Sigmoid colon (tissue), 7 donors: Measurements from ENCODE around the gene CT45A8. TPM values are rescaled to one million over a fixed set of nuclear protein-coding genes. Genes with fewer than 3 reads are reported as not detected.
"Not testable (repeated sequence)": the region's sequence is repeated elsewhere in the genome, so short reads cannot be mapped to it uniquely, and the experiment has no call there.

ENCODE experiments used
- DNase-seq: peaks from one replicate; pipeline ENCODE4 v3.0.0-alpha.2; 2019
- H3K27ac ChIP-seq, 4 donors: fragments of 200-600 bp; sonication (generic); one replicate each; pipeline ENCODE4 v1.5.1; 2016 to 2019; ENCODE audit warnings: mild to moderate bottlenecking in 1 of 4
- H3K27me3 ChIP-seq, 3 donors: fragments of 200-600 bp; sonication (generic); one replicate each; pipeline ENCODE4 v1.5.1; 2019; ENCODE audit warnings: mild to moderate bottlenecking in 1 of 3
- H3K36me3 ChIP-seq, 4 donors: fragments of 200-600 bp; sonication (generic); one replicate each; pipeline ENCODE4 v1.5.1; 2016 to 2019
- H3K4me1 ChIP-seq, 4 donors: fragments of 200-600 bp; sonication (generic); one replicate each; pipeline ENCODE4 v1.5.1; 2017 to 2019
- H3K4me3 ChIP-seq, 4 donors: fragments of 200-600 bp; sonication (generic); one replicate each; pipeline ENCODE4 v1.5.1; 2017 to 2019; ENCODE audit warnings: mild to moderate bottlenecking in 2 of 4, moderate library complexity in 1 of 4
- H3K9me3 ChIP-seq, 4 donors: fragments of 200-600 bp in 3 of 4; sonication (generic) in 3 of 4; one replicate each; pipeline versions ENCODE4 v1.5.1 to v1.6.1; 2013 to 2019
- WGBS, 2 donors: extraction: QIAGEN DNeasy Blood & Tissue Kit; methylation state at CpG; one replicate each; pipeline ENCODE4 v1.1.7; 2013; 5-methylcytosine and 5-hydroxymethylcytosine counted together
- intact Hi-C: fragments of 100-400 bp; cut with DNase I; formaldehyde crosslinking; loops from one replicate; pipeline ENCODE4 v1.15.1; 2023
- polyA plus RNA-seq, 3 donors: library from polyadenylated mRNA; stranded (reverse); fragments of 200-250 nt; gene quantifications; one replicate each; pipeline ENCODE4 v1.2.3, GENCODE V29; 2013
- total RNA-seq, 4 donors: library from RNA; depleted of rRNA; stranded (reverse); fragments of >200 nt; gene quantifications; one replicate each; pipeline ENCODE4 v1.1.0, GENCODE V29; 2016
- donor health status: healthy with polysubstance abuse.
- donor health status: Bipolar disorder and iron deficiency.
- donor health status: healthy.

CT45A8 gene
- total and polyA plus RNA-seq, 7 donors: not detected

DNA sequence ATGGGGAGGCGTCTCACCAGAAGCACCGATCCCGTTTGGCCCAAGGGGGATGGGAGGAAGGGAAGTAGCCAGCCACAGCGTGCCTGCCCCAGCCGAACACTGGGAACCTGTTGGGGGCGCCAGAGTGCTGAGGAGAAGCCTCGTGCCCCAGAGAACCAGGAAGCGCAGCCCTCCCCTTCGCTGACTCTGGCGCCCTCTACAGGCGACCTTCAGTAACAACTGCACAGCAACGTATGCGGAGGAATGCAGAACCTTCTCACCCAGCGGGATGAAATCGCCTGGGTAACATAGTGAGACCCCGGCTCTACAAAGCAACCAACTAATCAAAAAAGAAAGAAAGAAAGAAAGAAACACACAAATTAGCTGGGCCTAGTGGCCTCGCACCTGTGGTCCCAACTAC, 34.4 kb downstream of the CT45A8 start, which contains the start of gene CT45A2:
TSS of gene CT45A2 (minus strand) at position 101 of the 400 bp plus-strand sequence. CDS start 3,747 bp downstream, outside the sequence.
- no CpG with 5 or more reads among the region's 17 CpGs for WGBS, 2 donors
- DNase-seq, intact Hi-C loops: not testable (repeated sequence)

GRCh38 chrX:135802687-135803086, 51.7 kb downstream of the CT45A8 start, which contains the start of gene CT45A6:
CT45A6 (minus strand) TSS chrX:135802787; CDS start chrX:135798993, 3,794 bp downstream.
- H3K9me3 ChIP-seq, H3K36me3 ChIP-seq, DNase-seq, H3K27ac ChIP-seq, H3K4me3 ChIP-seq, H3K27me3 ChIP-seq, intact Hi-C loops, H3K4me1 ChIP-seq: not testable (repeated sequence)
- no CpG with 5 or more reads among the region's 16 CpGs for WGBS, 2 donors

More for the DNA sequence above, 34.4 kb downstream of the CT45A8 start, which contains the start of gene CT45A2:
- H3K27ac ChIP-seq, H3K4me1 ChIP-seq, H3K4me3 ChIP-seq, H3K27me3 ChIP-seq, H3K36me3 ChIP-seq, H3K9me3 ChIP-seq: not testable (repeated sequence)

Other genes with a start within 250 kb of the CT45A8 start
- gene CT45A1, start 140.9 kb downstream of the CT45A8 start, total RNA-seq: not detected
- not detected for gene CT45A1, start 140.9 kb downstream of the CT45A8 start, polyA plus RNA-seq
- not detected for gene CT45A3, start 86.3 kb downstream of the CT45A8 start, total RNA-seq
- not detected for gene CT45A3, start 86.3 kb downstream of the CT45A8 start, polyA plus RNA-seq
- not detected for gene CT45A5, start 69.0 kb downstream of the CT45A8 start, total RNA-seq
- not detected for gene CT45A5, start 69.0 kb downstream of the CT45A8 start, polyA plus RNA-seq
- not detected for gene CT45A6, start 51.8 kb downstream of the CT45A8 start, total RNA-seq
- gene CT45A6, start 51.8 kb downstream of the CT45A8 start, polyA plus RNA-seq: not detected
- gene CT45A2, start 34.5 kb downstream of the CT45A8 start, total RNA-seq: not detected
- gene CT45A2, start 34.5 kb downstream of the CT45A8 start, polyA plus RNA-seq: not detected
- gene CT45A7, start 17.3 kb downstream of the CT45A8 start, total RNA-seq: not detected
- not detected for gene CT45A7, start 17.3 kb downstream of the CT45A8 start, polyA plus RNA-seq
- gene CT45A9, start 17.3 kb upstream of the CT45A8 start, total RNA-seq: not detected
- gene CT45A9, start 17.3 kb upstream of the CT45A8 start, polyA plus RNA-seq: not detected
- not detected for gene CT45A10, start 38.9 kb upstream of the CT45A8 start, total RNA-seq
- gene CT45A10, start 38.9 kb upstream of the CT45A8 start, polyA plus RNA-seq: not detected
- not detected for gene SAGE1, start 39.2 kb upstream of the CT45A8 start, total RNA-seq
- not detected for gene SAGE1, start 39.2 kb upstream of the CT45A8 start, polyA plus RNA-seq
- gene MMGT1, start 119.5 kb upstream of the CT45A8 start, total RNA-seq: 10 to 100 TPM; 27.7 to 35.1 (median 32.5) TPM
- 10 to 100 TPM in 1 of 3 donors, 1 to 10 TPM in 2; 5.1 to 13.6 (median 6.0) TPM for gene MMGT1, start 119.5 kb upstream of the CT45A8 start, polyA plus RNA-seq
- 10 to 100 TPM; 12.5 to 16.9 (median 14.4) TPM for gene SLC9A6, start 130.9 kb upstream of the CT45A8 start, total RNA-seq
- gene SLC9A6, start 130.9 kb upstream of the CT45A8 start, polyA plus RNA-seq: 1 to 10 TPM; 1.8 to 8.2 (median 3.2) TPM